ENCODE results near the gene C22orf15. TPM values are rescaled to one million over a fixed set of nuclear protein-coding genes. Genes with fewer than 3 reads are reported as not detected.

Gene C22orf15
- total and polyA plus RNA-seq, 2 of the 8 experiments (the other 6 are each of a cell fraction or from before 2014, with no cell fraction given), result 4.2 to 4.9 TPM

DNA sequence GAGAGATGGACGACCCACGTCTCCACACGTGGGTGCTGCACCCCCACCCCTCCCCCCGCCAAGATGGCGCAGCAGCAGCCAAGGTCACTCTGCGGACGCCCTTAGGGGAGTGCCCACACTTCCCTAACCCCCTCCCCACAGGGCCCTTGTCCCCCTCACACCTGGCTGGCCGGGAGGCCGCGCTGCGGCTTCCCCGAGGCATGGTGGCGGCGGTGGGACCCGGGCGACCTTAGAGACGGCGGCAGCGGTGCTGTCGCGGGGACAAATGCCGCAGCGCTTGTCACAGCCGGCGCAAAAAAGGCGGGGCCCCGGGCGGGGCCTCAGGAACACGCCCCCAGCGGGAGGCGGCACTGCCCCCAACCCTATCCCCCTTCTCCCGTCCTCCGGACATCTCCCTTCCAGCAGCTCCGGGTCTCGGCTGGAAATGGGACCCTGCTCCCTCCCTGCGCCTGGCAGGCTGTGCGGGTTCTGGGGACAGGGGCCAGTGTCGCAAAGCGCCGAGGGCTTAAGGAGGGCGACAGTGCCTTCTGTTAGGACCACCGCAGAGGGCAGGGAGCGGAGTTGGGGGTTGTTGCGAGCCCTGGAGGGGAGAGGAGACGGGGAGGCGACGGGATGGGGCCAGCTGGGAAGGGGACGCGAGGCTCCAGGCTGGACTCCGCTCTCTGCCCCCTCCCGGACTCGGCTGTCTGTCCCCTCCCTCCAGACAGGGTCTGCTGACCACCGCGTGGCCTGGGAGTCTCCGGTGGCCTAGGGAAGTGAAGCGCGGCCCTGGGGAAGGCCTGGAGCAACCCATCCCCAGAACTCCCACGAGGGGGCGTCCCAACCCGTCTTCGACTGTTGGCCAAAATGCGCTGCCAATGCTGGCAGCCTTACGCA is 5.1 kb downstream of the C22orf15 start, which contains the start of gene CHCHD10 (continued):
- TF ChIP-seq, protein P1, sequence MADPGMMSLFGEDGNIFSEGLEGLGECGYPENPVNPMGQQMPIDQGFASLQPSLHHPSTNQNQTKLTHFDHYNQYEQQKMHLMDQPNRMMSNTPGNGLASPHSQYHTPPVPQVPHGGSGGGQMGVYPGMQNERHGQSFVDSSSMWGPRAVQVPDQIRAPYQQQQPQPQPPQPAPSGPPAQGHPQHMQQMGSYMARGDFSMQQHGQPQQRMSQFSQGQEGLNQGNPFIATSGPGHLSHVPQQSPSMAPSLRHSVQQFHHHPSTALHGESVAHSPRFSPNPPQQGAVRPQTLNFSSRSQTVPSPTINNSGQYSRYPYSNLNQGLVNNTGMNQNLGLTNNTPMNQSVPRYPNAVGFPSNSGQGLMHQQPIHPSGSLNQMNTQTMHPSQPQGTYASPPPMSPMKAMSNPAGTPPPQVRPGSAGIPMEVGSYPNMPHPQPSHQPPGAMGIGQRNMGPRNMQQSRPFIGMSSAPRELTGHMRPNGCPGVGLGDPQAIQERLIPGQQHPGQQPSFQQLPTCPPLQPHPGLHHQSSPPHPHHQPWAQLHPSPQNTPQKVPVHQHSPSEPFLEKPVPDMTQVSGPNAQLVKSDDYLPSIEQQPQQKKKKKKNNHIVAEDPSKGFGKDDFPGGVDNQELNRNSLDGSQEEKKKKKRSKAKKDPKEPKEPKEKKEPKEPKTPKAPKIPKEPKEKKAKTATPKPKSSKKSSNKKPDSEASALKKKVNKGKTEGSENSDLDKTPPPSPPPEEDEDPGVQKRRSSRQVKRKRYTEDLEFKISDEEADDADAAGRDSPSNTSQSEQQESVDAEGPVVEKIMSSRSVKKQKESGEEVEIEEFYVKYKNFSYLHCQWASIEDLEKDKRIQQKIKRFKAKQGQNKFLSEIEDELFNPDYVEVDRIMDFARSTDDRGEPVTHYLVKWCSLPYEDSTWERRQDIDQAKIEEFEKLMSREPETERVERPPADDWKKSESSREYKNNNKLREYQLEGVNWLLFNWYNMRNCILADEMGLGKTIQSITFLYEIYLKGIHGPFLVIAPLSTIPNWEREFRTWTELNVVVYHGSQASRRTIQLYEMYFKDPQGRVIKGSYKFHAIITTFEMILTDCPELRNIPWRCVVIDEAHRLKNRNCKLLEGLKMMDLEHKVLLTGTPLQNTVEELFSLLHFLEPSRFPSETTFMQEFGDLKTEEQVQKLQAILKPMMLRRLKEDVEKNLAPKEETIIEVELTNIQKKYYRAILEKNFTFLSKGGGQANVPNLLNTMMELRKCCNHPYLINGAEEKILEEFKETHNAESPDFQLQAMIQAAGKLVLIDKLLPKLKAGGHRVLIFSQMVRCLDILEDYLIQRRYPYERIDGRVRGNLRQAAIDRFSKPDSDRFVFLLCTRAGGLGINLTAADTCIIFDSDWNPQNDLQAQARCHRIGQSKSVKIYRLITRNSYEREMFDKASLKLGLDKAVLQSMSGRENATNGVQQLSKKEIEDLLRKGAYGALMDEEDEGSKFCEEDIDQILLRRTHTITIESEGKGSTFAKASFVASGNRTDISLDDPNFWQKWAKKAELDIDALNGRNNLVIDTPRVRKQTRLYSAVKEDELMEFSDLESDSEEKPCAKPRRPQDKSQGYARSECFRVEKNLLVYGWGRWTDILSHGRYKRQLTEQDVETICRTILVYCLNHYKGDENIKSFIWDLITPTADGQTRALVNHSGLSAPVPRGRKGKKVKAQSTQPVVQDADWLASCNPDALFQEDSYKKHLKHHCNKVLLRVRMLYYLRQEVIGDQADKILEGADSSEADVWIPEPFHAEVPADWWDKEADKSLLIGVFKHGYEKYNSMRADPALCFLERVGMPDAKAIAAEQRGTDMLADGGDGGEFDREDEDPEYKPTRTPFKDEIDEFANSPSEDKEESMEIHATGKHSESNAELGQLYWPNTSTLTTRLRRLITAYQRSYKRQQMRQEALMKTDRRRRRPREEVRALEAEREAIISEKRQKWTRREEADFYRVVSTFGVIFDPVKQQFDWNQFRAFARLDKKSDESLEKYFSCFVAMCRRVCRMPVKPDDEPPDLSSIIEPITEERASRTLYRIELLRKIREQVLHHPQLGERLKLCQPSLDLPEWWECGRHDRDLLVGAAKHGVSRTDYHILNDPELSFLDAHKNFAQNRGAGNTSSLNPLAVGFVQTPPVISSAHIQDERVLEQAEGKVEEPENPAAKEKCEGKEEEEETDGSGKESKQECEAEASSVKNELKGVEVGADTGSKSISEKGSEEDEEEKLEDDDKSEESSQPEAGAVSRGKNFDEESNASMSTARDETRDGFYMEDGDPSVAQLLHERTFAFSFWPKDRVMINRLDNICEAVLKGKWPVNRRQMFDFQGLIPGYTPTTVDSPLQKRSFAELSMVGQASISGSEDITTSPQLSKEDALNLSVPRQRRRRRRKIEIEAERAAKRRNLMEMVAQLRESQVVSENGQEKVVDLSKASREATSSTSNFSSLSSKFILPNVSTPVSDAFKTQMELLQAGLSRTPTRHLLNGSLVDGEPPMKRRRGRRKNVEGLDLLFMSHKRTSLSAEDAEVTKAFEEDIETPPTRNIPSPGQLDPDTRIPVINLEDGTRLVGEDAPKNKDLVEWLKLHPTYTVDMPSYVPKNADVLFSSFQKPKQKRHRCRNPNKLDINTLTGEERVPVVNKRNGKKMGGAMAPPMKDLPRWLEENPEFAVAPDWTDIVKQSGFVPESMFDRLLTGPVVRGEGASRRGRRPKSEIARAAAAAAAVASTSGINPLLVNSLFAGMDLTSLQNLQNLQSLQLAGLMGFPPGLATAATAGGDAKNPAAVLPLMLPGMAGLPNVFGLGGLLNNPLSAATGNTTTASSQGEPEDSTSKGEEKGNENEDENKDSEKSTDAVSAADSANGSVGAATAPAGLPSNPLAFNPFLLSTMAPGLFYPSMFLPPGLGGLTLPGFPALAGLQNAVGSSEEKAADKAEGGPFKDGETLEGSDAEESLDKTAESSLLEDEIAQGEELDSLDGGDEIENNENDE (IDR thresholded peaks at IDR 0.05; ENCODE audit: insufficient replicate concordance, low read length), result no peak
- TF ChIP-seq KDM5A (IDR thresholded peaks at IDR 0.05; ENCODE audit: low read length) (no peak), ASH2L (IDR thresholded peaks at IDR 0.05; ENCODE audit: low read length) (peak; percentile 48), YY1 (IDR thresholded peaks at IDR 0.05; ENCODE audit: low read depth, low read length) (peak; percentile 87; the same call in 1 of the 2 replicates), SIN3A (conservative IDR thresholded peaks at IDR 0.05 in 1 of 2, IDR thresholded peaks at IDR 0.05 in 1 of 2; ENCODE audit: low read depth in 1 of 2, low read length in 2 of 2) (no peak)

All from H1 (cell line).